DMS153 treated with DMSO at 0.1 percent for 48 hours (cell line): ENCODE results near the gene NDUFC1.
"Not testable (repeated sequence)": the region's sequence is repeated elsewhere in the genome, so short reads cannot be mapped to it uniquely, and the experiment has no call there.

Source experiments
- DNase-seq: peaks from one replicate; lab custom pipeline; 2025; ENCODE audit not compliant: unreplicated experiment; lab: John Stamatoyannopoulos, UW

The NDUFC1 gene

DNA sequence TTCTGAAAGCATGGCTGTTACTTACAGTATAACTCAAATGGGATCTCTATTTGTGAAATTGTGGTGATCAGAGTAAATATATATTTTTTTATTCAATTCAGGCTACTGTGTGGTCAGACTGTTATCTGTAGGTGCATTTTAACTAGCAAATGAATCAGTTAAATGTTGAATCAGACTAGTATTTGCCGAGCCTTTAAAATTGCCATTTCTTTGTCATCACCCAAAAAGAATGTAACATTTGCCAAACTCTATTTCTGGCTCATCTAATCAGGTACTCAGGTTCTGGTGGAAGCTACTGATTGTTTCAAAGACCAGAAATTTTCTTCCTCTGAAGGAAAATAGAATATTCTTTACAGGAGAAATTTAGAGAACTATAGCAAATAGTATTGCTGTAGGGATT lies 2.7 kb downstream of the NDUFC1 start:
- no peak for DNase-seq

DNA sequence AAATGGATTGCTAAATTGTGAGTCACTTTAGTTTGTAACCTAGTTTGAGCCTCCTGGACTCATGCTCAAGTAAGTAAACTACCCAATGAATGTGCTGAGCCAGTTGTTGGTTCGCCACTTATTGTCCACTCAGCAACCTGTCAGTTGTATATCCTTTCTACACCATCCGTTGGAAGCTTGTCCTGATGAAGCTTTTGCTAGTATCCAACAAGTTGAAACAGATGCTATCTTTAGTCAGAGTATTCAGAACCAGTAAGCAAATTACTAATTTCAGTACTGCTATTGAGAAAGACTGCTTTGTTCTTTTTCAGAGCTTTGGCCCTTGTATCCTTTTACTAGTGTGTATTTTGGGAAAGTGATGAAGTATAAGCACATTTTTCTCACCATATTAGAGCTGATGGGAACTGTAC lies 5.3 kb downstream of the NDUFC1 start:
- no peak for DNase-seq

DNA sequence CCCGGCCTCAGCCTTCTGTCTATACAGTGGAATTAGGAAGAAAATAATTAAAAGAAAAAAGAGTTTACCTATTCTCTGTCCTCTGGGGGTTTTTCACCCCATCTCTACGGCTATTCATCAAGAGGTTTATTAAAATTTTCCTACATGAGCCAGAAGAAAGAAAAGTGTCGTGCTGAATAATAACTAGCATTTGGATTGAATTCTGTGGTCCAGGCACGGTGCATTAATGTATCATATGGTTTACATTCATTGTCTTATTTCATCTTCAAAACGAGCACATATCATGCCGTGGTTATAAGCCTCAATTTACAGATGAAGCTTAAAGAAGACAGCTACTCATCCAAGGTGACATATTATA lies 6.4 kb downstream of the NDUFC1 start:
- DNase-seq: no peak

DNA sequence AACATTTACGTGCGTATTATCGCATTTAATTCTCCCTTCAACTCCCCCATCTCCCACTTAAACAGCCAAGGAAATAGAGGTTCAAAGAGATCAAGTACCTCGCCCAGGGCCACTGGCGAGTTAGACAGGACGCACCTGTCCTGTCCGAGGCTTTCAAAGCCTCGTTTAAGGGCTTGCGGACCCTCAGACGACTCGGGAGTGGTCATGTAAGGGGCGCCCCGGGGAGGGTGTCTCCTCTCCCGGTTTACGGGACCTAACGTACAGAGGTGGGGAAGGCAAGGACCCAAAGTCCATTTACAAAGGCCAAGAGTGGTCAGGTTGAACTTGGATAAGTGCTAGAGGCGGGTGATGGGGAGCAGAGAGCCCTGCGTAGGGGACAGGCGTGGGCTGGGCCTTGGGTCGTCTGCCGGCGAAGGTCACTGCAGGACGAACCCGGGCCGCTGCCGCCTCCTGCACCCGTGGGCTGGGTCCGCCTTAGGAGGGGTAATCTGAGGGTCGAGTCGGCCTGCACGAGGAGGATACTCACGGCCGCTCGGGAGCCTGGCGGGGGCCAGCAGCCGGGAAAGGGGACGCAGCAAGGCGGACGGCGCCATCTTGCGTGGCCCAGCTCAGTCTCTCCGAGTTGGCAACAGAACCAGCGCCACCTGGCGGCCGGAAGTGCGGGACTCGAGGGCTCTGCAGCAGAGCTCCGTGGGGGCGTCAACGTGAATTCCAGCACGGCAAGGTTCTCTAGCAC lies 6.9 kb downstream of the NDUFC1 start:
- peak; percentile 79 for DNase-seq

DNA sequence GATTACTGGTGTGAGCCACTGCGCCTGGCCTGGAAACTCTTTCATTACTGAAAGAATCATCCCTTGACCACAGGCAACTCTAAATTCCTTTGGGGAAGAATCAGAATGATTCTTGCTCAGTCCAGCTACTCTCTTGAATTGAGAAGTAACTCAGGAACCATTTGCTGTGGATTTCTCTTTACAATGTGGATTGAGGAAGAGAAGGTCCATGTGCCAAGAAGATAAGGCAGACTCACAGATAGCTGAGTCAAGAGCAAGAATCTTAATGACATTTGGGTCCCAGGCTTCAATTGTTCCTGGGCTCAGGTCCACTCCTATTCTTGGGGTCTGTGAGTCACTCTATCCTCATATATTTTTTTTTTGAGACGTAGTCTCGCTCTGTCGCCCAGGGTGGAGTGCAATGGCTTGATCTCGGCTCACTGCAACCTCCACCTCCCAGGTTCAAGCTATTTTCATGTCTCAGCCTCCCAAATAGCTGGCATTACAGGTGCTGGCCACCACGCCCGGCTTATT lies 16.0 kb downstream of the NDUFC1 start:
- no peak for DNase-seq

DNA sequence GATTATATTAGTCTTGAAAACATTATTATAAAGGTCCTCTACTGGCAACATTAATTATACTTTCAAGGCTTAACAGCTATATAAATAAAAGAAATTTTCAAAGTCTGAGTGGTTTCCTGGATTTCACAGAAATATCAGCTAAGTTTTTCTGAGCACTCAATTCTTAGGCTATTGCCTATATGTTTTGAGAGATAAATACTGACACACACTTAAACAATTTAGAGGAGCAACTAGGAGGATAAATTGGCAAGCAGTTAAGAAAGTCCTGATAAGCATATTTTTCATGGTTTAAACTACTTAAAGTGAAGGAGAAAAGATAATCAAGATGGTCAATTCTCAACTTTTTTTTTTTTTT lies 19.6 kb downstream of the NDUFC1 start:
- no peak for DNase-seq

DNA sequence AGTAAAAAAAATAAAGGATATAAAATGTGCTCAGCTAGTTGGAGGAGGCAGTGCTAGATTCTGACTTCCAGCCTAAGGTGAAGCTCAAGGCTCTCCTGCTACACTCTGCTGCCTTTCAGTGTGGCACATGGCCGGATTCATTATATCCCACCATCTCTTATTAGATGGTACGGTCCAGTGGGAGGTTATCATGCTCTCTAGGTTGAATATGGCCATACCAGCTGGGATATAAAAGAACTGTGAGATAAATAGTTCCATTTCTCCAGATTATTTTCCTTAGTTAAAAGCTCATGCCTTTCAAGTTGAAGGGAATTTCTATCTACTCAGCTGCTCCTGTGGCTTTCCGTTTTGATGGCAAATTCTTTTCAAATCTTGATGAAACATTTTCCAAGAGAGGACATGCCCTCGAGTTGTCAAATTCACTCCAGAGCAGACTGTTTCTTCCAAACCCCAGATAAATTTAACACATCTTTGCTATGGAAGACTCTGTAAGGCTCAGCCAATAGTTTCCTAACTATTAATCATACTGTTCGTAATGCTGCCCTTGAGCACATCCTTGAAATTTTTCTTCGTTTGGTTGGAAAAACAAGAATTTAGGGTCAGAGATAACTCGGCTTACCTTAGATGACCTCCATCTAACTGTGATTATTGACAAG lies 20.1 kb downstream of the NDUFC1 start:
- DNase-seq: no peak

DNA sequence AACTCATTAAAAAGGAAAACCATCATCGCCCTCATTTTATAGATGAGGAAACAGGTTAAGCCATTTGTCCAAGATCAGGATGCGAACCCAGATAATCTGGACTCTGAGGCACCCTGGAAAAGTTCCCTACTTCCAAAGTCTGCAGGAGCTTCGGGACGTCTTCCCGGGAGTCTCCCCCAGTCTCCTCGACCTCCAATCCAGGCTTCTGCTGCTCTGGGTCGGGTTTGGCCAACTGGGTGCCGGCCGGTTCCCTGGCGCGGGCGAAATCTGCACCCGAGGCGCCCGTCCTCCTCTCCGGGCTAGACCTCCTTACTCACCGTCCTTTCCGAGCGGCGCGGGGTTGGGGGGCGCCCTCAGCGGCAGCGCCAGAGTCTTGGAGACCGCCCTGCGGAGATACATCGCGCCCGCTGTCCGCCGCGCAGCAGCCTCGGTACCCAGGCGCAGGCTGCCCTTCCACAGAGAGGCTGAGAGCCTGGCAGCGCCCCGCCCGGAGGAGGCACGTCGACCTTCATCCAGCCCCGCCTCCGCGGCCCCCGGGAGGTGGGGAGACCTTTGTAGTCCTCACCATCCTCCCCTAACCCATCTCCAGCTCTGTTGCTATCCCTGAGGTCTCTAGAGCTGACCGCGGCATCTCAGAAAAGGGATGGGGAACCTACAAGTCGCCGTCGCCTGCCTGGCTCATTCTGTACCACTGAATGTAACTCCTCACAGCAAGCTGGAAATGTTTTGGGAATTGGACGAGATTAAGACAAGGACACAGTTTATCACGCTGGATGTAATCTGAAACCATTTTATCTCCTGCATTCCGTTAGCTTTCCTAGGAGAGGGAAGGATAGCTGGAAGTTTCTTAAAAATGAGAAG lies 22.3 kb downstream of the NDUFC1 start, which contains the start of gene MGARP:
Gene MGARP (minus strand): TSS at position 466 of the 861 bp plus-strand sequence. CDS start 67 bp downstream, at position 399.
- no peak for DNase-seq

DNA sequence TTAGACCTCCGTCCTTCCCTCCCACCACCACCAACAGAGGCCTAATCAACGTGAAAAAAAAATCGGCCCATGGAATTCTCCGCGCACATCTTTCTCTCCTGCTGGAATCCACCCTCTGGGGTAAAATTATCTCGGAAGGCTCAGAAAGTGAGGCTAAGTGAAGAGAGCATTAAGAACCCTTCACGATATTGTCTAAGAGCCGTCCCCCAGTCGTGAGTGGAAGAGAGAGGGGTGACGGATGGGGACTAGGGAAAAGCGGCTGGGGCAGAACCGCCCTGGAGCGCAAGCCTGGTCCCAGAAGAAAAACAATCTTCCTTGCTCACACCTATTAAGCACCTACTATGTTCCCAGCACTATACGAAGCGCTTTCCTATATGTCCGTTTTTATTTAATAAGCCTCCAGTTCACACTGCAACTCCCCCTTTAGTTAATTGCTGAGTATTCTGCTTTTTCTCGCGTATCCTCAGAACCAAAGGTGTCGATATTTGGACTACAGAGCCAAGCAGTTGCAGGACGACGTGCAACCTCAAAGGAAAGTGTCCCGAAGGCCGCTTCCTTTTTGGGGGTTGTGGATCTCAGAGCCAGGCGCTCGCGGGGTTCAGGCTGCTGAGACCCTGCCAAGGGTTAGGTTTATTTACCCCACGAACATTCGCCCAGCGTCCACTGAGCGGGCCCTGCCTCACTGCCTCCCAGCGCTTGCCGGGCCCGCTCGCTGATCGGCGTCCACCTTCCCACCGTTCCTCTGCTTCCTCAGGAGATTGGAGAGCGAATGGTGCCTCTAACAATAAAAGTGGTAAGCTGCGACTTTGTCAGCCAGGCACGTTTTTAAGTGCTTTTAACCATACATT lies 23.1 kb downstream of the NDUFC1 start:
- no peak for DNase-seq

DNA sequence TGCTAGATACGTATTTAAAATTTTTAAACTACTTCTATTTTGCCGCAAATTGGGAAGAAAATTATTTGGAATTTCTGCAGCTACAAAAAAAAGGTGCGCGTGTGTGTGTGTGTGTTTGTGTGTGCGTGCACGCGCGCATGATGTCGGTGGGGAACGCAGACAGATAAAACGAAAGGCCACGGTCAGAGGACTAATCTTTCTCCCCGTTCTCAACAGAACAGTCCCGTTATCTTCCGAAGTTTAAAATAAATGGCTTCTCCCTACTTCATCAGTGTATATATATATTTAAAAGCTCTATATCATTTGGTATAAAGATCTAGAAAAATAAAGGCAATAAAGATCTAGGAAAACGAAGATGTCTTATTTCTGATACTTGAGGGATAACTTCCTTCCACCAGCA lies 23.8 kb downstream of the NDUFC1 start:
- no peak for DNase-seq

DNA sequence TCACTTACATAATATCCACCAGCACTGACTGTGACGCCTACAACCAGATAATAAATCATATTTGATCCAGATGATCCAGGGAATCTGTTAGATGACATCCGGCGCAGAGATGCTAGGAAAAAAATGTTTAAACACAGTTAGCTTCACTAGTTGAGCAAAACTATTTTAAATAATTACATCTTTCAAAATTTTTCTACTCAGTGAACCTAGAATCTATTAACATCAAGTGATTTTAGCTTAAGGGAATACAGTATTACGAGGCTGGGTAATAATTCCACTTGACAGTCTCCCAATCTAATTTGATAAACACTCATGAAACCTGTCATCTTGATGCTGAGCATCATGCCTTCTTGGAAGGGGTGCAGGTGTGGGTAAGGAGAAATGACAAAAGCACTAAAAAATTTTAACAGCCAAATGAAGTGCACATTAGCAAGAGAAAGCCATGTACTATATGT lies 27.0 kb downstream of the NDUFC1 start:
- DNase-seq: no peak

DNA sequence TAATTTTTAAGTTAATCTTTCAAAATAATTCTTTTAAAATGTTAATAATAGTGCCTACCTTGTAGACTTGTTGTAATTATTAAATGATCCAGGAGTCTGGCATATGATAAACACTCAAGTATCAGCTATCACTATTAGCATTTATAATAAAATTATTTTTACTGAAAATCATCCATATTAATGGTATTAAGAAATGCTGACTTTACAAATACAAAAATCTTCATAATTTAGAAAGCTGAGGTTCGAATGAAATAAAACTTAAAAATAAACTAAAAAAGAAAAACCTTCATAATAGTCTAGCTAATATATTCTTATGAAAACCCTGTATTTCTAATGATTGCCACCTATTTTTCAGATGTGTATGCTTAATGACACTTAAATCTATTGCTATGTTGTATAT lies 27.5 kb downstream of the NDUFC1 start:
- no peak for DNase-seq

DNA sequence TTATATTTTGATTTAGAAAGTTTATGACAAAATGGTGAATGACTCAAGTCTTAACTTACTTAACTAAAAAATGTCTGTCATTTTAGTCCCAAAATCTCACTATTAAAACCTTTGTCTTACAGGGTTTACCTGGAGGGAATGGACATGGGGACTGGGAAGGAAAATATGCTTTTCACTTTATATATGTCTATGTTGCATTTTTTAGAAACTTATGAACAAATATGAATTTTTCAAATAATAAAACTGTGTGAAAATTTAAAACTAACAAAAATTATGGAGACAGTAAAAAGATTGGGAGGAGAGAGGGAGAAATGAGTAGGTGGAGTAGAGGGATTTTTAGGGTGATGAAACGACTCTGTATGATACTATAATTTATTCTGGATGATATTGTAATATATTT lies 28.4 kb downstream of the NDUFC1 start:
- no peak for DNase-seq

DNA sequence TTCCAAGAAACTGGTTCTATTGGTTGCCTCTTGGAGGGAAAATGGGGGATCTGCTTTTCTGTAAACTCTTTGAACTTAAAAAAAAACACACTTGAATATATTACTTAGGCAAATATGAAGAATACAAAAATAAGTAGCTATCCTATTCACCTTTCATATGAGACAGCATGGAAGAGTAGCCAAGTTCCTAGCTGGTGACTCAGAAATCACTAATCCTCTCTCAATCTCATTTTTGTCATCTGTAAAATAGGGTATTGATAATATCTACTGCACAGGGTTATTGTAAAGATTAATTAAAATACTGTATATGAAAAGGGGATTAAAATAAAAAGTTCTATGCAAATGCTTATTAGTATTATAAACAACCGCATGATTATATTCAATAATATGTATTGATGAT lies 35.0 kb downstream of the NDUFC1 start:
- no peak for DNase-seq

DNA sequence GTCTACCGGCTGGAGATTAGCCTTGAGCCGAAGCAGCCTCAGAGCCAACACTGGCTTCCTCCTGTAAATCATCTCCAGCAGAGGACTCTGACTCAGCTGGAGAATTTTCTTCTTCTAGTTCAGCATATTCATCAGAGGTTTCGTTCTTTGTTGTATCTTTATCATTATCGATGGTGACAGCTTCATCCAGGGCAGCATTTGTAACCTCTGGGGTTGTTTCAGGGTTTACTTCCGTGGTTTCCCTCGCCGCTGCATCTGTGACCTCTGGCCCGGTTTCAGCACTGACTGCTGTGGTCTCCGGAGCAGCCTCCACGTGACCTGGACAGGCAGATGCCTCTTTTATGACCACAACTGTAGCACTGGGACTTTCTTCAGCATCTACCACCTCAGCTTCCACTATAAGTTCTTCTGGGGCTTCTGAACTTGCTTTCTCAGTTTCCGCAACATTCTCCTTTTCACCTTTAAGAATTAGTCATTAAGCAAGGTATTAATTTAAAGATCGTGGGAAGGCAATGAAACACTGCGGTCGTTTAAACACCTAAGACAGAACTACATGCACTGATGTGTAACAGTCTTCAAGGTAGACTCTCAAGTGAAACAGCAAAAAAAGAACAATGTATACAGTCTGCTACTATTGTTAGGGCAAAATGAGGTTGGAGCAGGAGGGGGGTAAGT lies 35.6 kb downstream of the NDUFC1 start:
- no peak for DNase-seq

DNA sequence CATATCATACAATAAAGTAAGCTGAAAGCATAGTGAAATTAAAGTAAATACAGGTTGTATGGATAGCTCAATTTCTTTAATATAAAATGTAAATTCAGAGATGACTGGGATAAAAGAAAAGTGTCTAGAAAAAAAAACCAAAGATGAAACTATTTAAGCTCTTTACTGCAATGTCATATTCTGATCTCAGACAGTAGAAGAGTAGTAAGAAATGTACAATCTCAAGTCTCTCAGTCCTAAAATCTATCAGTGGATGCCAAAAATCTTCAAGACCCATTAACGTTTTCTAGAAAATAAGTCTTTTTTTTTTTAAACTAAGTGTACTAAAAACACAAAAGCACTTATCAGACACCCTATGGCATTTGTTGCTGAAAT lies 36.1 kb downstream of the NDUFC1 start:
- DNase-seq: no peak

DNA sequence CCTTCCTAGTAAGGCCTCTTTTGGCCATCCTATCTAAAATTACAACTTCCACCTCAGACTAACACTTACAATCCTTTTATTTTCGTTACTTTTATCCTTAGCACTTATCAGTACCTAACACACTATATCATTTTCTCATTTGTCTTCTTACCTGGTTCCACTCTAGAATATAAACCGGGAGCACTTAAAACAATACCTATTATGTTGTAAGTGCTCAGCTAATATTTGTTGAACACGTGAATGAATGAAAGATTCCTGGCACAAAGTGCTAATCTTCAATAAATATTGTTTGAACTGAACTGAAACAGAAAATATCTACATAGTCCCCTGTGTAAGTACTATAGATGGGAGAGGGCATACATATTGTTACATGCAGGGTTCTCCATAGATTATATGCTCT lies 36.6 kb downstream of the NDUFC1 start:
- DNase-seq: peak; percentile 26

DNA sequence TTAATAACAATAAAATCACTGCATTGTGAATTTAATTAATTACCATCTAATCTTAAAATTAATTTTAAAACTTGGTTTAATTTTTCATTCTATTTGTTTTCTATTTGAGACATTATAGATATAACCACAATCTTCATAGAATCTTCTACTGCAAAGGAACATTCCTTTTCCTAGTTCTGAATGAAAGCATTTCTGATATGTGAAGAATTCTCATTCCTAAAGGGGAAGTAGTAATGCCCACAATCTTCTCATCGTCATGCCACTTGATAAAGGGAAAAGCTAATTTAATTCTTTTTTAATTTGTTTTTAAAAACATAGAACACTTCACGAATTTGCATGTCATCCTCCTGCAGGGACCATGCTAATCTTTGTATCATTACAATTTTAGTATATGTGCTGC lies 45.9 kb downstream of the NDUFC1 start:
- DNase-seq: no peak

DNA sequence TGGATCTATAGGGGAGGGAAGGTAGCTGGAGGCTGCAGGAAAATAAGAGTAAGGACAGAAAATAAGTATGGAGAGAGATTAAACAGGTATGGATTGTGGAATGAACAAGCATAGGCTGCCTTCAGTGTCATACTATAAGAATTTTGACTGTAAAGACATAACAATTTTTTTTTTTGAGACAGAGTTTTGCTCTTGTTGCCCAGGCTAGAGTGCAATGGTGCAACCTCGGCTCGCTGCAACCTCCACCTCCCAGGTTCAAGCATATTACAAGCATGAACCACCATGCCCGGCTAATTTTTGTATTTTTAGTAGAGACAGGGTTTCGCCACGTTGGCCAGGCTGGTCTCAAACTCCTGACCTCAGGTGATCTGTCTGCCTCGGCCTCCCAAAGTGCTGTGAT lies 46.7 kb downstream of the NDUFC1 start:
- DNase-seq: not testable (repeated sequence)

DNA sequence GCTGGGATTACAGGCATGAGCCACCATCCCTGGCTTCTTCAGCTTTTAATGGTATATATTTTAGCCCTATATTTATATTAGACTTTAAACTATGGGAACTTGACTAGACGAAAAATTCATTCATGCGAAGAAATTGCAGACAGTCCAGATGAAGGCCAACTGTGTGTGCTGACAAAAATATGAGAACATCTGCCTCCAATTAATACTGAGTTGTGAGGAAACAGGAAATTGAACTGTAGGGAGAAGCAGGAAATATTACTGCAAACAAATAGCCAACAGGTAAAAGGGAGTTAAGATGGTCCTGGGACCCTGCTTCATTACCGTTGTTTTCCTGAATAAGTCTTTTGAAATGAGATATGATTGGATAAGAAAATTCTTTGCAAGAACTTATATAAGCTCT lies 48.6 kb downstream of the NDUFC1 start:
- no peak for DNase-seq
